Liver (tissue), 9 donors: ENCODE measurements around the gene BCL10. TPM values are rescaled to one million over a fixed set of nuclear protein-coding genes. Genes with fewer than 3 reads are reported as not detected.

ENCODE experiments used
- DNase-seq: peaks from one replicate; pipeline ENCODE4 v3.0.0-alpha.2; 2017; ENCODE audit warnings: low spot score
- H3K27ac ChIP-seq, 2 donors: one replicate each; pipeline ENCODE4 v1.7.0; 2013; ENCODE audit warnings: inconsistent platforms in 2 of 2, low read length in 2 of 2, control low read depth in 1 of 2, low read depth in 1 of 2, mild to moderate bottlenecking in 1 of 2
- H3K27me3 ChIP-seq, 4 donors: one replicate each; pipeline versions ENCODE4 v1.6.1 to v1.7.0; 2013; ENCODE audit warnings: low read length in 3 of 4, inconsistent platforms in 1 of 4, mild to moderate bottlenecking in 1 of 4, moderate library complexity in 1 of 4; ENCODE audit not compliant: control insufficient read depth in 4 of 4, insufficient read depth in 4 of 4
- H3K36me3 ChIP-seq, 4 donors: one replicate each; pipeline versions ENCODE4 v1.6.1 to v1.7.0; 2013; ENCODE audit warnings: low read length in 3 of 4, mild to moderate bottlenecking in 3 of 4, low read depth in 1 of 4, moderate library complexity in 1 of 4; ENCODE audit not compliant: control insufficient read depth in 4 of 4, insufficient read depth in 3 of 4
- H3K4me1 ChIP-seq, 4 donors: one replicate each; pipeline versions ENCODE4 v1.6.1 to v1.7.0; 2013; ENCODE audit warnings: low read length in 3 of 4, mild to moderate bottlenecking in 3 of 4, moderate library complexity in 1 of 4; ENCODE audit not compliant: control insufficient read depth in 4 of 4, insufficient read depth in 4 of 4
- H3K4me3 ChIP-seq, 3 donors: one replicate each; pipeline versions ENCODE4 v1.6.1 to v1.7.0; 2013; ENCODE audit warnings: low read length in 3 of 3, control low read depth in 1 of 3, low read depth in 1 of 3, mild to moderate bottlenecking in 1 of 3
- H3K9ac ChIP-seq, 2 donors: one replicate each; pipeline ENCODE4 v1.7.0; 2013; ENCODE audit warnings: low read length in 2 of 2, mild to moderate bottlenecking in 2 of 2, moderate library complexity in 2 of 2, control low read depth in 1 of 2, low read depth in 1 of 2
- H3K9me3 ChIP-seq, 4 donors: one replicate each; pipeline versions ENCODE4 v1.6.1 to v1.7.0; 2013; ENCODE audit warnings: low read length in 3 of 4; ENCODE audit not compliant: control insufficient read depth in 4 of 4
- EGR1 ChIP-seq, 2 donors: IDR thresholded peaks; 2 replicates each; pipeline ENCODE4 v1.6.1; 2016 to 2018; ENCODE audit warnings: antibody characterized with exemption in 2 of 2, low read depth in 2 of 2
- FOXA1 ChIP-seq: IDR thresholded peaks from 2 replicates; pipeline ENCODE4 v1.6.1; 2016; ENCODE audit warnings: antibody characterized with exemption
- GABPA ChIP-seq, 2 donors: IDR thresholded peaks in 1 of 2; conservative IDR thresholded peaks in 1 of 2; 2 replicates each; pipeline ENCODE4 v1.6.1; 2016; ENCODE audit warnings: antibody characterized with exemption in 2 of 2, mild to moderate bottlenecking in 1 of 2, moderate library complexity in 1 of 2
- HNF4A ChIP-seq, 2 donors: conservative IDR thresholded peaks; 2 replicates each; pipeline ENCODE4 v1.6.1; 2016; ENCODE audit warnings: antibody characterized with exemption in 2 of 2, mild to moderate bottlenecking in 2 of 2
- HNF4G ChIP-seq: IDR thresholded peaks from 2 replicates; pipeline ENCODE4 v1.6.1; 2016; ENCODE audit warnings: antibody characterized with exemption
- JUND ChIP-seq, 2 donors: IDR thresholded peaks; 2 replicates each; pipeline ENCODE4 v1.6.1; 2016; ENCODE audit warnings: antibody characterized with exemption in 2 of 2
- NR2F2 ChIP-seq: IDR thresholded peaks from 2 replicates; pipeline ENCODE4 v1.6.1; 2016; ENCODE audit warnings: antibody characterized with exemption
- RAD21 ChIP-seq, 2 donors: IDR thresholded peaks; 2 replicates each; pipeline ENCODE4 v1.6.1; 2016; ENCODE audit warnings: antibody characterized with exemption in 2 of 2, mild to moderate bottlenecking in 2 of 2
- RXRA ChIP-seq, 2 donors: IDR thresholded peaks; 2 replicates each; pipeline ENCODE4 v1.6.1; 2017 to 2018; ENCODE audit warnings: antibody characterized with exemption in 2 of 2, mild to moderate bottlenecking in 1 of 2
- SP1 ChIP-seq: IDR thresholded peaks from 2 replicates; pipeline ENCODE4 v1.6.1; 2018; ENCODE audit warnings: antibody characterized with exemption, mild to moderate bottlenecking
- ZBTB33 ChIP-seq: IDR thresholded peaks from 2 replicates; pipeline ENCODE4 v1.6.1; 2016; ENCODE audit warnings: antibody characterized with exemption
- WGBS: extraction: QIAGEN DNeasy Blood & Tissue Kit; methylation state at CpG from one replicate; pipeline ENCODE4 v1.1.7; 2013; 5-methylcytosine and 5-hydroxymethylcytosine counted together
- polyA plus RNA-seq, 2 donors: library from polyadenylated mRNA; stranded (reverse) in 1 of 2; unstranded in 1 of 2; fragments of 200-250 nt in 1 of 2; fragments of >200 nt in 1 of 2; fragmentation: Nextera tagmentation in 1 of 2; extraction: Ambion mirVana in 1 of 2; gene quantifications; one replicate each; pipeline versions ENCODE4 v1.2.1 to v1.2.3, GENCODE V29; 2013 to 2015
- total RNA-seq, 2 donors: library from RNA; depleted of rRNA; stranded (reverse); fragments of >200 nt; gene quantifications; one replicate each; pipeline ENCODE4 v1.2.3, GENCODE V29; 2014
- TF ChIP-seq, protein P1 (sequence below): IDR thresholded peaks from 2 replicates; pipeline ENCODE4 v1.6.1; 2016; ENCODE audit warnings: antibody characterized with exemption
- donor health status: healthy.
- donor health status: healthy.
- donor health status: healthy.
- donor health status: healthy.
- donor health status: healthy.

The BCL10 gene
- total and polyA plus RNA-seq, 4 donors = 3.1 to 8.9 (median 7.5) TPM

- no peak for TF ChIP-seq ZBTB33
- no peak for TF ChIP-seq NR2F2
- TF ChIP-seq HNF4G = no peak
- TF ChIP-seq HNF4A (conservative IDR thresholded peaks at IDR 0.05) = no peak
These were observed 20.5 kb upstream of the BCL10 start (continued) for GRCh38 chr1:85296980-85297379.

- Histone ChIP-seq H3K9ac (no peak overlapping the region), H3K4me3 (no peak overlapping the region), H3K27me3 (no peaks in the 10 kb centered on the region), H3K27ac (no peak overlapping the region), H3K9me3 (no peaks in the 10 kb centered on the region), H3K36me3 (no peaks in the 10 kb centered on the region), H3K4me1 (no peaks in the 10 kb centered on the region)
- 83% methylated on average over 4 of the region's 4 CpGs for WGBS
- TF ChIP-seq GABPA (IDR thresholded peaks at IDR 0.05 in 1 of 2, conservative IDR thresholded peaks at IDR 0.05 in 1 of 2) (no peak), EGR1 (IDR thresholded peaks at IDR 0.05; ENCODE audit: low read depth in 2 of 2) (no peak)
- no peak for DNase-seq
These were observed 19.2 kb upstream of the BCL10 start for GRCh38 chr1:85295654-85296053.

GRCh38 chr1:85295006-85295431, 18.6 kb upstream of the BCL10 start:
- Histone ChIP-seq H3K4me1 (no peaks in the 10 kb centered on the region), H3K27ac (no peak overlapping the region), H3K27me3 (no peaks in the 10 kb centered on the region), H3K9ac (no peak overlapping the region), H3K36me3 (no peaks in the 10 kb centered on the region), H3K9me3 (no peaks in the 10 kb centered on the region), H3K4me3 (no peak overlapping the region)
- peak; percentile 56 for TF ChIP-seq NR2F2
- no peak for TF ChIP-seq HNF4G
- DNase-seq = no peak
- 64% methylated on average over 3 of the region's 3 CpGs for WGBS

GRCh38 chr1:85290826-85291225, 14.4 kb upstream of the BCL10 start:
- DNase-seq = no peak
- no peak overlapping the region for H3K4me3 ChIP-seq
- no peak overlapping the region for H3K9ac ChIP-seq
- no peaks in the 10 kb centered on the region for H3K9me3 ChIP-seq
- no peak for TF ChIP-seq JUND (IDR thresholded peaks at IDR 0.05)
- TF ChIP-seq HNF4A (conservative IDR thresholded peaks at IDR 0.05) = no peak
- no peak for TF ChIP-seq ZBTB33
- no peak for TF ChIP-seq RAD21 (IDR thresholded peaks at IDR 0.05)
- TF ChIP-seq, protein P1, sequence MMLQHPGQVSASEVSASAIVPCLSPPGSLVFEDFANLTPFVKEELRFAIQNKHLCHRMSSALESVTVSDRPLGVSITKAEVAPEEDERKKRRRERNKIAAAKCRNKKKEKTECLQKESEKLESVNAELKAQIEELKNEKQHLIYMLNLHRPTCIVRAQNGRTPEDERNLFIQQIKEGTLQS = no peak
- no peak for TF ChIP-seq FOXA1
- no peak for TF ChIP-seq SP1
- TF ChIP-seq RXRA (IDR thresholded peaks at IDR 0.05) = no peak
- H3K36me3 ChIP-seq = no peaks in the 10 kb centered on the region
- H3K27ac ChIP-seq = no peak overlapping the region
- H3K27me3 ChIP-seq = no peaks in the 10 kb centered on the region
- H3K4me1 ChIP-seq = no peaks in the 10 kb centered on the region
- over 99% methylated on average over 2 of the region's 2 CpGs for WGBS
